ENCODE results near the gene CTDSP2.
A peak's percentile ranks its signal among the peaks of the same experiment; 100 is the strongest.

DNA sequence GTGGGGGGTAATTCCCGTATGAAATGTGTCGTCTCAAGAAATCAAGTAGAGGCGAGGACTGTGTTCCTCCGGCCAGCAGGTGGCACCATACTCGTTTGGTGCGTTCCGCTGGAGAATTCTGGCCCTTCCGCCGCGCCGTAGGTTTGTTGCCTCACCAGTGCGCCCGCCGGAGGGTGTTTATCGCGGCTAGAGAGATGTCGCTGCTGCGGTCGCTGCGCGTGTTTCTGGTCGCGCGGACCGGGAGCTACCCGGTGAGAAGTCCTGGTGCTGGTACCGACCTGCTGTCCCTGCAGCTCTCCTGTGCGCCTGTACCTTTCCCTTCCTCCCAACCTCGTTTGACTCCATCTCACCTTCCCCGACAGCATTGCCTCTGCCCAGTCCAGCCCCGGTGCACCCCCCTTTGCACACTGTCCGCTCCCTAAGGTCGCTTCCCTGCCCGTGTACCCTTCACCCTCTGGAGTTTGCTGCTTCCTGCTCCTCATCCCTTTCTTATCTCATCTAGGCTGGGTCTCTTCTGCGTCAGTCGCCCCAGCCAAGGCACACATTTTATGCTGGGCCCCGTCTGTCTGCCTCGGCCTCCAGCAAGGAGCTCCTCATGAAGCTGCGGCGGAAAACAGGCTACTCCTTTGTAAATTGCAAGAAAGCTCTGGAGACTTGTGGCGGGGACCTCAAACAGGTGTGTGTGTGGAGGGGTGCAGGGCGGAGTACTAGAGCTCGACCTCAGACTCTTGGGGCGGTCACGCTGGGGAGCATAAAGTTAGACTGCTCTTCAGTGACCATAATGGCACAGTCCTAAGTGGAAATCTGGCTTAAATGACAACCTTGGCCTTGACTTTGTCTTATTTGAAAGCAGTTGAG is 63.7 kb downstream of the CTDSP2 start, which contains the start of gene TSFM:
- TF ChIP-seq, protein P1, sequence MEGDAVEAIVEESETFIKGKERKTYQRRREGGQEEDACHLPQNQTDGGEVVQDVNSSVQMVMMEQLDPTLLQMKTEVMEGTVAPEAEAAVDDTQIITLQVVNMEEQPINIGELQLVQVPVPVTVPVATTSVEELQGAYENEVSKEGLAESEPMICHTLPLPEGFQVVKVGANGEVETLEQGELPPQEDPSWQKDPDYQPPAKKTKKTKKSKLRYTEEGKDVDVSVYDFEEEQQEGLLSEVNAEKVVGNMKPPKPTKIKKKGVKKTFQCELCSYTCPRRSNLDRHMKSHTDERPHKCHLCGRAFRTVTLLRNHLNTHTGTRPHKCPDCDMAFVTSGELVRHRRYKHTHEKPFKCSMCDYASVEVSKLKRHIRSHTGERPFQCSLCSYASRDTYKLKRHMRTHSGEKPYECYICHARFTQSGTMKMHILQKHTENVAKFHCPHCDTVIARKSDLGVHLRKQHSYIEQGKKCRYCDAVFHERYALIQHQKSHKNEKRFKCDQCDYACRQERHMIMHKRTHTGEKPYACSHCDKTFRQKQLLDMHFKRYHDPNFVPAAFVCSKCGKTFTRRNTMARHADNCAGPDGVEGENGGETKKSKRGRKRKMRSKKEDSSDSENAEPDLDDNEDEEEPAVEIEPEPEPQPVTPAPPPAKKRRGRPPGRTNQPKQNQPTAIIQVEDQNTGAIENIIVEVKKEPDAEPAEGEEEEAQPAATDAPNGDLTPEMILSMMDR (IDR thresholded peaks at IDR 0.05) = peak; percentile 91 to 99 (median 98)
- peak; percentile 47 to 55 for TF ChIP-seq POLR2A (IDR thresholded peaks at IDR 0.05)
